MM.1S (cell line): ENCODE measurements around the gene ORAI3.

Experiments
- DNase-seq: peaks from one replicate; pipeline ENCODE4 v3.0.0-alpha.2; 2015
- H2AFZ ChIP-seq: fragments of 300-600 bp; sonication (generic); 2 replicates; pipeline ENCODE4 v1.6.0; 2016; ENCODE audit warnings: antibody characterized with exemption, low read length
- H3F3A ChIP-seq: fragments of 300-600 bp; sonication (generic); 2 replicates; pipeline ENCODE4 v1.6.1; 2016; ENCODE audit warnings: mild to moderate bottlenecking, antibody characterized with exemption, low read length, moderate library complexity, mixed read lengths; ENCODE audit not compliant: insufficient read depth
- H3K27ac ChIP-seq: fragments of 300-600 bp; sonication (generic); 2 replicates; pipeline ENCODE4 v1.5.1; 2016; ENCODE audit warnings: mild to moderate bottlenecking, low read length
- H3K27me3 ChIP-seq: fragments of 300-600 bp; sonication (generic); replicated peaks from 2 replicates; pipeline ENCODE4 v1.6.0; 2016; ENCODE audit warnings: low read length; ENCODE audit not compliant: insufficient read depth
- H3K36me3 ChIP-seq: fragments of 300-600 bp; sonication (generic); replicated peaks from 2 replicates; pipeline ENCODE4 v1.6.1; 2016; ENCODE audit warnings: mild to moderate bottlenecking, low read length, mixed read lengths; ENCODE audit not compliant: insufficient read depth
- H3K4me1 ChIP-seq: fragments of 300-600 bp; sonication (generic); 2 replicates; pipeline ENCODE4 v1.6.1; 2016; ENCODE audit warnings: low read length, mixed read lengths
- H3K4me2 ChIP-seq: fragments of 300-600 bp; sonication (generic); 2 replicates; pipeline ENCODE4 v1.6.0; 2016; ENCODE audit warnings: low read depth, low read length
- H3K4me3 ChIP-seq: fragments of 300-600 bp; sonication (generic); 2 replicates; pipeline ENCODE4 v1.5.1; 2016; ENCODE audit warnings: low read length, mixed read lengths
- H3K79me2 ChIP-seq: fragments of 300-600 bp; sonication (generic); 2 replicates; pipeline ENCODE4 v1.6.1; 2016; ENCODE audit warnings: mixed run types, low read length, mixed read lengths
- H3K9ac ChIP-seq: fragments of 300-600 bp; sonication (generic); 2 replicates; pipeline ENCODE4 v1.6.1; 2016; ENCODE audit warnings: low read length, mixed read lengths
- H3K9me2 ChIP-seq: fragments of 300-600 bp; sonication (generic); replicated peaks from 2 replicates; pipeline ENCODE4 v1.6.1; 2016; ENCODE audit warnings: mild to moderate bottlenecking, low read length, mixed read lengths; ENCODE audit not compliant: insufficient read depth
- H3K9me3 ChIP-seq: fragments of 300-600 bp; sonication (generic); replicated peaks from 2 replicates; pipeline ENCODE4 v1.6.1; 2016; ENCODE audit warnings: mild to moderate bottlenecking, low read length, mixed read lengths; ENCODE audit not compliant: insufficient read depth
- H4K20me1 ChIP-seq: fragments of 300-600 bp; sonication (generic); 2 replicates; pipeline ENCODE4 v1.6.1; 2016; ENCODE audit warnings: mild to moderate bottlenecking, low read length, moderate library complexity, mixed read lengths; ENCODE audit not compliant: insufficient read depth
- CTCF ChIP-seq: fragments of 300-600 bp; sonication (generic); IDR thresholded peaks from 2 replicates; pipeline ENCODE4 v1.5.1; 2016; ENCODE audit warnings: antibody characterized with exemption, low read length, mixed read lengths
- EZH2 ChIP-seq: fragments of 300-600 bp; sonication (generic); optimal IDR thresholded peaks from 2 replicates; pipeline ENCODE3; 2017; ENCODE audit warnings: low read depth, mild to moderate bottlenecking, antibody characterized with exemption, low read length, mixed read lengths
- EZH2phosphoT487 ChIP-seq: fragments of 300-600 bp; sonication (generic); IDR thresholded peaks from 2 replicates; pipeline ENCODE4 v1.6.1; 2018; ENCODE audit warnings: antibody characterized with exemption, low read length

Gene ORAI3

GRCh38 chr16:30990105-30990504 is 41.2 kb downstream of the ORAI3 start:
- Histone ChIP-seq H2AFZ (no peak overlapping the region), H3K9me3 (no peaks in the 10 kb centered on the region), H3K27me3 (no peaks in the 10 kb centered on the region), H3K4me2 (no peak overlapping the region), H3F3A (no peaks in the 10 kb centered on the region), H4K20me1 (no peaks in the 10 kb centered on the region), H3K4me1 (no peaks in the 10 kb centered on the region), H3K4me3 (no peak overlapping the region), H3K9me2 (no peaks in the 10 kb centered on the region), H3K27ac (no peak overlapping the region), H3K79me2 (no peaks in the 10 kb centered on the region), H3K9ac (no peak overlapping the region), H3K36me3 (no peaks in the 10 kb centered on the region)
- DNase-seq = no peak
- TF ChIP-seq CTCF = no peak
- TF ChIP-seq EZH2phosphoT487 = no peak
- no peak for TF ChIP-seq EZH2

DNA sequence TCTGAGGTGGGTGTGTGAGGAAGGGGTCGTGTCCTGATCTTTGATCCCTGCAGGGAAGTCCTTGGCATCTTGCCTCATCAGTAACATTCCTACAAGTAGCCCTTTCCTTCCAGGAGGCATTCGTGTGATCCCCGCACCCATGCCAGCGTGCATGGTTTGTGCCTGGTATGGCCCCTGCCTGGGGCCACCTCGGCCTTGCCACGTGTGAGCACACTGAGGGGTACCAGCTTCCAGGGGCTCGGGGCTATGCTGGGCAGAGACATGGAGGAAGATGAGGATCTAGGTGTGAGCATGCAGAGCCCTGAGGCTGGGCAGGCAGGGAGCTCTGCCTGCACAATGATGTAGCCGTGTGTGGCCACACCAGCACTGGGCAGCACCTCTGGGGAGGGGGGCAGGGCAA is 42.2 kb downstream of the ORAI3 start:
- DNase-seq = no peak
- Histone ChIP-seq H3K36me3 (no peaks in the 10 kb centered on the region), H3K9ac (no peak overlapping the region), H4K20me1 (no peaks in the 10 kb centered on the region), H3K4me1 (no peaks in the 10 kb centered on the region), H3F3A (no peaks in the 10 kb centered on the region), H3K9me3 (no peaks in the 10 kb centered on the region), H3K4me2 (no peak overlapping the region), H3K79me2 (no peaks in the 10 kb centered on the region), H2AFZ (no peak overlapping the region), H3K27ac (no peak overlapping the region), H3K4me3 (no peak overlapping the region), H3K9me2 (no peaks in the 10 kb centered on the region), H3K27me3 (peaks cover 4% of the 10 kb centered on the region; the same call in 1 of the 2 replicates)
- TF ChIP-seq CTCF (no peak), EZH2phosphoT487 (no peak), EZH2 (no peak)

- Histone ChIP-seq H3K9me3 (no peaks in the 10 kb centered on the region), H3K4me1 (peaks cover 7% of the 10 kb centered on the region; the same call in 1 of the 2 replicates), H3F3A (no peaks in the 10 kb centered on the region), H3K4me3 (no peak overlapping the region), H2AFZ (no peak overlapping the region), H3K9me2 (no peaks in the 10 kb centered on the region), H3K27me3 (peaks cover 13% of the 10 kb centered on the region), H3K27ac (no peak overlapping the region), H3K4me2 (no peak overlapping the region), H3K79me2 (no peaks in the 10 kb centered on the region), H4K20me1 (no peaks in the 10 kb centered on the region), H3K36me3 (no peaks in the 10 kb centered on the region), H3K9ac (no peak overlapping the region)
- no peak for DNase-seq
- TF ChIP-seq EZH2phosphoT487 (no peak), CTCF (no peak), EZH2 (no peak)
These were observed 43.5 kb downstream of the ORAI3 start for GRCh38 chr16:30992276-30992780.
